Measurements from ENCODE around the gene HORMAD2. TPM values are rescaled to one million over a fixed set of nuclear protein-coding genes. Genes with fewer than 3 reads are reported as not detected.
"Not testable (repeated sequence)": the region's sequence is repeated elsewhere in the genome, so short reads cannot be mapped to it uniquely, and the experiment has no call there.

Gene HORMAD2
- total RNA-seq, 1 donor from 2014 or later: not detected

GRCh38 chr22:30054067-30054763, 26.0 kb upstream of the HORMAD2 start:
- Mint-ChIP-seq H3K4me3 (ENCODE audit: unreplicated experiment) (no peak overlapping the region), H3K36me3 (ENCODE audit: unreplicated experiment) (peaks cover 17% of the 10 kb centered on the region), H3K27me3 (ENCODE audit: unreplicated experiment) (no peaks in the 10 kb centered on the region), H3K27ac (ENCODE audit: unreplicated experiment) (no peak overlapping the region), H3K9me3 (ENCODE audit: unreplicated experiment) (peaks cover 5% of the 10 kb centered on the region), H3K4me1 (ENCODE audit: low read depth, unreplicated experiment) (no peaks in the 10 kb centered on the region)
- TF ChIP-seq CTCF (IDR thresholded peaks at IDR 0.05; ENCODE audit: partially characterized antibody, unreplicated experiment): no peak
- DNase-seq: no peak

GRCh38 chr22:30054764-30055069, 25.5 kb upstream of the HORMAD2 start:
- DNase-seq: no peak
- Mint-ChIP-seq H3K27ac (ENCODE audit: unreplicated experiment) (no peak overlapping the region), H3K9me3 (ENCODE audit: unreplicated experiment) (peaks cover 8% of the 10 kb centered on the region)

DNA sequence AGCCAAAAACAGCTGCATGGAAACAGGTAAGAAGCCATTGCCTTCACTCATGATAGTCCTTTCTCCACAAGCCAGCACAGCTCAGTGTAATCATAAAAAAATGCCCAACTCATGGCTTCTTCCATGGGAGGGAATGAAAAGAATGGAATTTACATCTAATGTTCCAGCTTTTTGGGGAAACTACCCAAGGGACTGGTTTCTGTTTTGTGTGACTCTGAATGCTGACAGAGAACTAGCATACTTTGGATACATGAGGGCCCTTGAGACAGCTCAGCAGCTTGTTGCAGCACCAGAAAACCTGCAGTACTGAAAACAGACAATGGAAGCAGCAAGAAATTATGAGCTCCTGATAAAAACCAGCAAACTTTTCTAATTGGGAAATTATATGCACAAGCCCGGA, 24.2 kb upstream of the HORMAD2 start:
- Mint-ChIP-seq H3K9me3 (ENCODE audit: unreplicated experiment) (peaks cover 8% of the 10 kb centered on the region), H3K27me3 (ENCODE audit: unreplicated experiment) (no peaks in the 10 kb centered on the region), H3K4me3 (ENCODE audit: unreplicated experiment) (no peak overlapping the region), H3K36me3 (ENCODE audit: unreplicated experiment) (peaks cover 21% of the 10 kb centered on the region), H3K4me1 (ENCODE audit: low read depth, unreplicated experiment) (no peaks in the 10 kb centered on the region), H3K27ac (ENCODE audit: unreplicated experiment) (no peak overlapping the region)
- TF ChIP-seq CTCF (IDR thresholded peaks at IDR 0.05; ENCODE audit: partially characterized antibody, unreplicated experiment): no peak
- no peak for DNase-seq

More at GRCh38 chr22:30054764-30055069, 25.5 kb upstream of the HORMAD2 start:
- Mint-ChIP-seq H3K27me3 (ENCODE audit: unreplicated experiment) (no peaks in the 10 kb centered on the region), H3K4me3 (ENCODE audit: unreplicated experiment) (no peak overlapping the region), H3K4me1 (ENCODE audit: low read depth, unreplicated experiment) (no peaks in the 10 kb centered on the region), H3K36me3 (ENCODE audit: unreplicated experiment) (peaks cover 21% of the 10 kb centered on the region)
- TF ChIP-seq CTCF (IDR thresholded peaks at IDR 0.05; ENCODE audit: partially characterized antibody, unreplicated experiment): no peak

DNA sequence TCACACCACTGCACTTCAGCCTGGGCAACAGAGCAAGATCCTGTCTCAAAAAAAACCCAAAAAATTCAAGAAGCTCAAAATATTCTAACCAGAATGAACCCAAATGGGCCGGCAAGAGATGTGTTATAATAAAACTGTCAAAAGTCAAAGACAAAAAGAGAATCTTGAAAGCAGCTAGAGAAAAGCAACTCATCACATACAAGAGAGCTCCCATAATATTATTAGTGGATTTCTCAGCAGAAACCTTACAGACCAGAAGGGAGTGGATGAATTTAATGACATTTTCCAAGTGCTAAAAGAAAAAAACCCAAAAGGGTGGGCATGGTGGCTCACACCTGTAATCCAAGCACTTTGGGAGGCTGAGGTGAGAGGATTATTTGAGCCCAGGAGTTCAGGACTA, 22.9 kb upstream of the HORMAD2 start:
- no peak overlapping the region for H3K4me3 Mint-ChIP-seq (ENCODE audit: unreplicated experiment)
- no peak for TF ChIP-seq CTCF (IDR thresholded peaks at IDR 0.05; ENCODE audit: partially characterized antibody, unreplicated experiment)
- H3K9me3 Mint-ChIP-seq (ENCODE audit: unreplicated experiment): peaks cover 8% of the 10 kb centered on the region
- no peak for DNase-seq
- no peak overlapping the region for H3K27ac Mint-ChIP-seq (ENCODE audit: unreplicated experiment)
- no peaks in the 10 kb centered on the region for H3K27me3 Mint-ChIP-seq (ENCODE audit: unreplicated experiment)
- H3K4me1 Mint-ChIP-seq (ENCODE audit: low read depth, unreplicated experiment): no peaks in the 10 kb centered on the region
- H3K36me3 Mint-ChIP-seq (ENCODE audit: unreplicated experiment): peaks cover 21% of the 10 kb centered on the region

DNA sequence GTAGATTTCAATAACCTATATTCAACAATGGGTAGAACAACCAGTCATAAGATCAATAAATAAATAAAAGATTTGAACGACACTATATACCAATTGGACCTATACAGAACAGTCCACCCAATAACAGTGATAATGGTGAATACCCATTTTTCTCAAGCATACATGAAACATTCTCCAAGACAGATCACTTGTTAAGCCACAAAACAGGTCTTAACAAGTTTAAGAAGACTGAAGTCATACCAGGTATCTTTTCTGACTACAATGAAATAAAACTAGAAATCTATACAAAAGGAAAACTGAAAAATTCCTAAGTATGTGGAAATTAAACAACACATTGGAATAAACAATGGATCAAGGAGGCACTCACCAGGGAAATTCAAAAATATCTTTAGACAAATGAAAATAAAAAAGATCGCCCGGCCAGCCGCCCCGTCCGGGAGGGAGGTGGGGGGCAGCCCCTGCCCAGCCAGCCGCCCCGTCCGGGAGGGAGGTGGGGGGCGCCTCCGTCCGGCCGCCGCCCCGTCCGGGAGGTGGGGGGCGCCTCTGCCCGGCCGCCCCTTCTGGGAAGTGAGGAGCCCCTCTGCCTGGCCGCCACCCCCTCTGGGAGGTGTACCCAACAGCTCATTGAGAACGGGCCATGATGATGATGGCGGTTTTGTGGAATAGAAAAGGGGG, 20.8 kb upstream of the HORMAD2 start:
- not testable (repeated sequence) for H3K4me1 Mint-ChIP-seq (ENCODE audit: low read depth, unreplicated experiment); DNase-seq; H3K27me3 Mint-ChIP-seq (ENCODE audit: unreplicated experiment); H3K27ac Mint-ChIP-seq (ENCODE audit: unreplicated experiment); H3K4me3 Mint-ChIP-seq (ENCODE audit: unreplicated experiment)
- Mint-ChIP-seq H3K9me3 (ENCODE audit: unreplicated experiment) (peaks cover 12% of the 10 kb centered on the region), H3K36me3 (ENCODE audit: unreplicated experiment) (peaks cover 32% of the 10 kb centered on the region)

- H3K9me3 Mint-ChIP-seq (ENCODE audit: unreplicated experiment): peaks cover 14% of the 10 kb centered on the region
- H3K4me1 Mint-ChIP-seq (ENCODE audit: low read depth, unreplicated experiment); H3K27ac Mint-ChIP-seq (ENCODE audit: unreplicated experiment); DNase-seq; H3K27me3 Mint-ChIP-seq (ENCODE audit: unreplicated experiment); H3K4me3 Mint-ChIP-seq (ENCODE audit: unreplicated experiment): not testable (repeated sequence)
- peaks cover 41% of the 10 kb centered on the region for H3K36me3 Mint-ChIP-seq (ENCODE audit: unreplicated experiment)
These were observed 19.2 kb upstream of the HORMAD2 start for GRCh38 chr22:30061094-30061493.

All from glutamatergic neuron (in vitro differentiated cells).